WTC11 (cell line): ENCODE results near the gene ENO1. TPM values are rescaled to one million over a fixed set of nuclear protein-coding genes. Genes with fewer than 3 reads are reported as not detected.
"Not testable (repeated sequence)": the region's sequence is repeated elsewhere in the genome, so short reads cannot be mapped to it uniquely, and the experiment has no call there.

Experiments used
- ATAC-seq: fragments of 200-7000 bp; cut with Tn5 transposase; 2 replicates; pipeline ENCODE4 v1.10.0; 2021; ENCODE audit warnings: mild to moderate bottlenecking, moderate library complexity
- CTCF ChIA-PET: fragments of 300-600 bp; sonication (Branson Sonifier 250); formaldehyde crosslinking; loops from one replicate; lab custom pipeline; 2021; ENCODE audit warnings: antibody characterized with exemption; lab: Charles Lee
- POLR2A ChIA-PET: fragments of 350-600 bp; sonication (Branson Sonifier 250); formaldehyde crosslinking; loops from one replicate; lab custom pipeline; 2021; ENCODE audit warnings: antibody characterized with exemption; lab: Charles Lee
- DNase-seq: peaks from one replicate; pipeline ENCODE4 v3.0.0; 2021; ENCODE audit warnings: low spot score
- H3K27ac Mint-ChIP-seq: 2 replicates; pipeline ENCODE4 v1.8.0; 2021; ENCODE audit warnings: mixed read lengths
- H3K27me3 Mint-ChIP-seq: 2 replicates; pipeline ENCODE4 v1.8.0; 2021; ENCODE audit warnings: low read depth, mild to moderate bottlenecking, moderate library complexity, mixed read lengths
- H3K36me3 Mint-ChIP-seq: 2 replicates; pipeline ENCODE4 v1.8.0; 2021; ENCODE audit warnings: mixed read lengths
- H3K4me1 Mint-ChIP-seq: 2 replicates; pipeline ENCODE4 v1.8.0; 2022; ENCODE audit warnings: mixed read lengths
- H3K4me3 Mint-ChIP-seq: 2 replicates; pipeline ENCODE4 v1.8.0; 2021; ENCODE audit warnings: mild to moderate bottlenecking, moderate library complexity, mixed read lengths
- H3K9me3 Mint-ChIP-seq: 2 replicates; pipeline ENCODE4 v1.8.0; 2021; ENCODE audit warnings: mixed read lengths
- ELF4 ChIP-seq: sonication (generic); formaldehyde crosslinking; IDR thresholded peaks from 2 replicates; pipeline ENCODE4 v1.8.1; 2022; ENCODE audit warnings: low read depth, mild to moderate bottlenecking, moderate library complexity, missing genetic modification reagents
- FOXP1 ChIP-seq: sonication (generic); formaldehyde crosslinking; IDR thresholded peaks from 2 replicates; pipeline ENCODE4 v1.8.0; 2022; ENCODE audit warnings: missing genetic modification reagents, mild to moderate bottlenecking, moderate library complexity, borderline replicate concordance
- HMGA2 ChIP-seq: fragments of 250-450 bp; sonication (Bioruptor Pico); IDR thresholded peaks from 2 replicates; pipeline ENCODE4 v1.4.0; 2021; ENCODE audit warnings: mild to moderate bottlenecking, moderate library complexity
- JAZF1 ChIP-seq: fragments of 250-450 bp; sonication (Bioruptor Pico); IDR thresholded peaks from 2 replicates; pipeline ENCODE4 v1.9.0; 2021; ENCODE audit warnings: moderate library complexity, mild to moderate bottlenecking, inconsistent platforms
- SMAD4 ChIP-seq: sonication (generic); formaldehyde crosslinking; IDR thresholded peaks from 2 replicates; pipeline ENCODE4 v1.8.0; 2022; ENCODE audit warnings: mild to moderate bottlenecking, missing genetic modification reagents
- TCF7 ChIP-seq: sonication (generic); formaldehyde crosslinking; IDR thresholded peaks from 2 replicates; pipeline ENCODE4 v1.8.0; 2022; ENCODE audit warnings: mild to moderate bottlenecking, low read depth, missing genetic modification reagents, moderate library complexity
- TEAD1 ChIP-seq: sonication (generic); formaldehyde crosslinking; IDR thresholded peaks from 2 replicates; pipeline ENCODE4 v1.8.0; 2022; ENCODE audit warnings: mild to moderate bottlenecking, missing genetic modification reagents
- TEAD4 ChIP-seq: sonication (generic); formaldehyde crosslinking; IDR thresholded peaks from 2 replicates; pipeline ENCODE4 v1.8.0; 2022; ENCODE audit warnings: mild to moderate bottlenecking, missing genetic modification reagents
- ZBTB21 ChIP-seq: sonication (generic); formaldehyde crosslinking; IDR thresholded peaks from 2 replicates; pipeline ENCODE4 v1.8.1; 2023; ENCODE audit warnings: mild to moderate bottlenecking, missing genetic modification reagents, borderline replicate concordance
- ZMAT4 ChIP-seq: fragments of 250-450 bp; sonication (Bioruptor Pico); IDR thresholded peaks from 2 replicates; pipeline ENCODE4 v1.9.0; 2021; ENCODE audit warnings: mild to moderate bottlenecking
- ZNF232 ChIP-seq: sonication (generic); formaldehyde crosslinking; IDR thresholded peaks from 2 replicates; pipeline ENCODE4 v1.8.0; 2022; ENCODE audit warnings: mild to moderate bottlenecking, missing genetic modification reagents
- ZNF512 ChIP-seq: sonication (generic); formaldehyde crosslinking; IDR thresholded peaks from 2 replicates; pipeline ENCODE4 v1.8.1; 2022; ENCODE audit warnings: missing genetic modification reagents, borderline replicate concordance
- ZSCAN18 ChIP-seq: fragments of 250-450 bp; sonication (Bioruptor Pico); IDR thresholded peaks from 2 replicates; pipeline ENCODE4 v2.1.2; 2022; ENCODE audit warnings: mild to moderate bottlenecking, moderate library complexity
- total RNA-seq: library from RNA; stranded (reverse); gene quantifications from 3 replicates; pipeline ENCODE4 v1.2.3, GENCODE V29; 2021
- TF ChIP-seq, protein P1 (sequence below): fragments of 200-600 bp; IDR thresholded peaks from 2 replicates; pipeline ENCODE4 v1.8.0; 2022; ENCODE audit warnings: antibody characterized with exemption
- TF ChIP-seq, protein P2 (sequence below): fragments of 250-450 bp; sonication (Bioruptor Pico); IDR thresholded peaks from 2 replicates; pipeline ENCODE4 v1.8.0; 2021; ENCODE audit warnings: mild to moderate bottlenecking
- TF ChIP-seq, protein P3 (sequence below): sonication (generic); formaldehyde crosslinking; IDR thresholded peaks from 2 replicates; pipeline ENCODE4 v1.8.1; 2022; ENCODE audit warnings: mild to moderate bottlenecking, missing genetic modification reagents, moderate library complexity, borderline replicate concordance

ENO1 gene
- total RNA-seq, 1 experiment from 2014 or later = 1,978 TPM

DNA sequence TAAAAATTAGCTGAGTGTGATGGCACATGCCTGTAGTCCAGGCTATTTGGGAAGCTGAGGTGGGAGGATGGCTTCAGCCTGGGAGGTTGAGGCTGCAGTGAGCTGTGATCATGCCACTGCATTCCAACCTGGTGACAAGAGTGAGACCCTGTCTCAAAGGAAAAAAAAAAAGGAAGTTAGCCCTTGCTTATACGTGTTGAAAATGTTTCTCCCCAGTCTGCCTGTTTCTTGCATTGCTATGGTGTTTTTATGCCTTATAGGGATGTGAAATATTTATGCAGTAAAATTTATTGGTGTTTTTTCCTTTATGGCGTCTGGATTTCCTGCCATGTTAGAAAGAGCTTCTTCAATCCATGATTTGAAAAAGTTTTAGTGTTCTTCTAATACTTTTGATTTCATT, 57.4 kb downstream of the ENO1 start (continued):
- TF ChIP-seq TEAD4 (no peak), ZMAT4 (CRISPR knock-in tag) (no peak), HMGA2 (CRISPR knock-in tag) (no peak), ELF4 (no peak)
- TF ChIP-seq, protein P1, sequence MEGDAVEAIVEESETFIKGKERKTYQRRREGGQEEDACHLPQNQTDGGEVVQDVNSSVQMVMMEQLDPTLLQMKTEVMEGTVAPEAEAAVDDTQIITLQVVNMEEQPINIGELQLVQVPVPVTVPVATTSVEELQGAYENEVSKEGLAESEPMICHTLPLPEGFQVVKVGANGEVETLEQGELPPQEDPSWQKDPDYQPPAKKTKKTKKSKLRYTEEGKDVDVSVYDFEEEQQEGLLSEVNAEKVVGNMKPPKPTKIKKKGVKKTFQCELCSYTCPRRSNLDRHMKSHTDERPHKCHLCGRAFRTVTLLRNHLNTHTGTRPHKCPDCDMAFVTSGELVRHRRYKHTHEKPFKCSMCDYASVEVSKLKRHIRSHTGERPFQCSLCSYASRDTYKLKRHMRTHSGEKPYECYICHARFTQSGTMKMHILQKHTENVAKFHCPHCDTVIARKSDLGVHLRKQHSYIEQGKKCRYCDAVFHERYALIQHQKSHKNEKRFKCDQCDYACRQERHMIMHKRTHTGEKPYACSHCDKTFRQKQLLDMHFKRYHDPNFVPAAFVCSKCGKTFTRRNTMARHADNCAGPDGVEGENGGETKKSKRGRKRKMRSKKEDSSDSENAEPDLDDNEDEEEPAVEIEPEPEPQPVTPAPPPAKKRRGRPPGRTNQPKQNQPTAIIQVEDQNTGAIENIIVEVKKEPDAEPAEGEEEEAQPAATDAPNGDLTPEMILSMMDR = no peak
- TF ChIP-seq, all 79 proteins: peak for 0

- peaks cover 55% of the 10 kb centered on the region for H3K4me1 Mint-ChIP-seq
Observed at GRCh38 chr1:8818789-8819188, 59.7 kb downstream of the ENO1 start.

GRCh38 chr1:8818325-8818775, 60.1 kb downstream of the ENO1 start:
- peaks cover 53% of the 10 kb centered on the region for H3K4me1 Mint-ChIP-seq
- H3K9me3 Mint-ChIP-seq = no peaks in the 10 kb centered on the region
- no peaks in the 10 kb centered on the region for H3K36me3 Mint-ChIP-seq
- DNase-seq (no peak), ATAC-seq (no peak)
- CTCF ChIA-PET = interaction anchor here (5.7 kb wide), 1 partner anchor 31 kb away, joined by 45 read pairs; no protein-coding TSS in a partner anchor
- POLR2A ChIA-PET = no interaction called here
- H3K4me3 Mint-ChIP-seq = peak overlapping the region; percentile 91
- peak overlapping the region; percentile 99 for H3K27ac Mint-ChIP-seq
- TF ChIP-seq ZNF232 (CRISPR knock-in tag) = no peak
- no peak for TF ChIP-seq ZNF512 (CRISPR knock-in tag)
- TF ChIP-seq TCF7 = no peak
- no peak for TF ChIP-seq TEAD1 (CRISPR knock-in tag)
- TF ChIP-seq JAZF1 (CRISPR knock-in tag) = no peak
- TF ChIP-seq, protein P2, sequence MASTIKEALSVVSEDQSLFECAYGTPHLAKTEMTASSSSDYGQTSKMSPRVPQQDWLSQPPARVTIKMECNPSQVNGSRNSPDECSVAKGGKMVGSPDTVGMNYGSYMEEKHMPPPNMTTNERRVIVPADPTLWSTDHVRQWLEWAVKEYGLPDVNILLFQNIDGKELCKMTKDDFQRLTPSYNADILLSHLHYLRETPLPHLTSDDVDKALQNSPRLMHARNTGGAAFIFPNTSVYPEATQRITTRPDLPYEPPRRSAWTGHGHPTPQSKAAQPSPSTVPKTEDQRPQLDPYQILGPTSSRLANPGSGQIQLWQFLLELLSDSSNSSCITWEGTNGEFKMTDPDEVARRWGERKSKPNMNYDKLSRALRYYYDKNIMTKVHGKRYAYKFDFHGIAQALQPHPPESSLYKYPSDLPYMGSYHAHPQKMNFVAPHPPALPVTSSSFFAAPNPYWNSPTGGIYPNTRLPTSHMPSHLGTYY = no peak
- no peak for TF ChIP-seq ZBTB21 (CRISPR knock-in tag)
- no peaks in the 10 kb centered on the region for H3K27me3 Mint-ChIP-seq

More at GRCh38 chr1:8818789-8819188, 59.7 kb downstream of the ENO1 start:
- H3K4me3 Mint-ChIP-seq = peak overlapping the region; percentile 91
- CTCF ChIA-PET = interaction anchor here (5.7 kb wide), 1 partner anchor 30 kb away, joined by 45 read pairs; no protein-coding TSS in a partner anchor
- POLR2A ChIA-PET, DNase-seq, H3K27me3 Mint-ChIP-seq, H3K9me3 Mint-ChIP-seq, H3K36me3 Mint-ChIP-seq, ATAC-seq: not testable (repeated sequence)
- peak overlapping the region; percentile 99; the same call in 1 of the 2 replicates for H3K27ac Mint-ChIP-seq

DNA sequence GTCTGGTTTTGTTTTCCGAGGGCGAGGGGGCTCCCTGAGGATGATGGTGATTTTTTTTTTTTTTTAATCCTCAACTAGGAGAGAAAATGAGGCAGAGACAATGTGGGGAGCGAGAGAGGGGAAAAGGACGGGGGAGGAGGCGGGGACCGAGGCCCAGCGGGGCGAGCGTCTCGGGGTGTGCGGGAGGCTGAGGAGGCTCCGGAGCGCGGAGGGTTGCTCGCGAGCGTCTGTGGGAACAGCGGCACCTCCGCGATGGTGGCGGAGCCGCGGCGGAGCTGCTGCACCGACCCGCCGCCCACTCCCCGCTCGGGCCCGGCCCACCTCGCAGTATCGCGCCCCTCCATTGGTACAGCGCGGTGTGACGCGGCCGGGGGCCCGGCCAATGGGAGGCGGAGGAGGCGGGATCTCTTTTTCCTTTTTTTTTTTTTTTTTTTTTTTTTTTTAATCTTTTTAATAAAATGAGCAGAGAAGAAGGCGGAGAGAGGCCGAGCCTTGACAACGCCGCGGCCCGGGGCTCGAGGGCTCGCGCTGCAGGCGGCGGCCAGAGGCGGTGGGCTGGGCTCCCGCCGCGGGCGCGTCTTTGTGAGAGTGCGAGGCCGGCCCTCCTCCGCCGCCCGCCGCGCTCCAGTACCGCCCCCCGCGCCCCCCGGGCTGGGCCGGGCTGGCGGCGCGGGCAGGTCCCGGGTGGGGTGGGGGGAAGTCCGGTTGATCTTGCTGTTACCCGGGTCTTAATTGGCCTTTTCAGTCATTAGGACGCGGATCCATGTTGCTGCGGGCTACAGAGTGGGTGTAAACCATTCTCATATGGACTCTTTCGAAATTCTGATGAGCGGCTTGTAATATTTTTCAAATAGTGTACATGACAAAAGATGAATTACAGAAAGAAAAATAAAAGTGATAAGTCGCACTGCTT, 60.8 kb downstream of the ENO1 start, which contains the start of gene RERE:
RERE (minus strand) TSS at position 229 of the 913 bp plus-strand sequence.
- Mint-ChIP-seq H3K4me1 (peaks cover 53% of the 10 kb centered on the region), H3K27ac (peak within 1 kb of the TSS; percentile 99), H3K36me3 (no peaks in the 10 kb centered on the region), H3K9me3 (no peaks in the 10 kb centered on the region), H3K4me3 (peak within 1 kb of the TSS; percentile 91), H3K27me3 (no peaks in the 10 kb centered on the region)
- ATAC-seq (peak; percentile 89), DNase-seq (peak; percentile 91)
- ChIA-PET CTCF (interaction anchor here (0.6 to 1.6 kb wide), 4 partner anchors 23 to 114 kb away, joined by 3 to 12 read pairs (median 3); no protein-coding TSS in a partner anchor), POLR2A (interaction anchor here (0.5 to 0.7 kb wide), 4 partner anchors 9 to 434 kb away, joined by 3 to 5 read pairs (median 4); no protein-coding TSS in a partner anchor)
- no peak for TF ChIP-seq ZSCAN18 (CRISPR knock-in tag)
- TF ChIP-seq, protein P3, sequence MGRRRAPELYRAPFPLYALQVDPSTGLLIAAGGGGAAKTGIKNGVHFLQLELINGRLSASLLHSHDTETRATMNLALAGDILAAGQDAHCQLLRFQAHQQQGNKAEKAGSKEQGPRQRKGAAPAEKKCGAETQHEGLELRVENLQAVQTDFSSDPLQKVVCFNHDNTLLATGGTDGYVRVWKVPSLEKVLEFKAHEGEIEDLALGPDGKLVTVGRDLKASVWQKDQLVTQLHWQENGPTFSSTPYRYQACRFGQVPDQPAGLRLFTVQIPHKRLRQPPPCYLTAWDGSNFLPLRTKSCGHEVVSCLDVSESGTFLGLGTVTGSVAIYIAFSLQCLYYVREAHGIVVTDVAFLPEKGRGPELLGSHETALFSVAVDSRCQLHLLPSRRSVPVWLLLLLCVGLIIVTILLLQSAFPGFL (CRISPR knock-in tag) = no peak
- TF ChIP-seq SMAD4 = 0 out of 2 replicates have a peak, but pooled peaks have one; percentile 12
- peak; percentile 26; the same call in 1 of the 2 replicates for TF ChIP-seq FOXP1 (CRISPR knock-in tag)
